B cell (primary cell): ENCODE measurements around the gene NSDHL.

ENCODE experiments used
- EZH2 ChIP-seq: IDR thresholded peaks from 2 replicates; pipeline ENCODE4 v1.6.1; 2012; ENCODE audit warnings: borderline replicate concordance, low read depth, mild to moderate bottlenecking, moderate library complexity, low read length; ENCODE audit not compliant: insufficient read depth, poor library complexity, severe bottlenecking
- TF ChIP-seq, protein P1 (sequence below): fragments of 200-600 bp; IDR thresholded peaks from one replicate; pipeline ENCODE4 v1.8.0; 2022; ENCODE audit warnings: antibody characterized with exemption, mild to moderate bottlenecking

GRCh38 chrX:152917656-152918579 lies 87.1 kb downstream of the NSDHL start:
- TF ChIP-seq EZH2: no peak
- TF ChIP-seq, protein P1, sequence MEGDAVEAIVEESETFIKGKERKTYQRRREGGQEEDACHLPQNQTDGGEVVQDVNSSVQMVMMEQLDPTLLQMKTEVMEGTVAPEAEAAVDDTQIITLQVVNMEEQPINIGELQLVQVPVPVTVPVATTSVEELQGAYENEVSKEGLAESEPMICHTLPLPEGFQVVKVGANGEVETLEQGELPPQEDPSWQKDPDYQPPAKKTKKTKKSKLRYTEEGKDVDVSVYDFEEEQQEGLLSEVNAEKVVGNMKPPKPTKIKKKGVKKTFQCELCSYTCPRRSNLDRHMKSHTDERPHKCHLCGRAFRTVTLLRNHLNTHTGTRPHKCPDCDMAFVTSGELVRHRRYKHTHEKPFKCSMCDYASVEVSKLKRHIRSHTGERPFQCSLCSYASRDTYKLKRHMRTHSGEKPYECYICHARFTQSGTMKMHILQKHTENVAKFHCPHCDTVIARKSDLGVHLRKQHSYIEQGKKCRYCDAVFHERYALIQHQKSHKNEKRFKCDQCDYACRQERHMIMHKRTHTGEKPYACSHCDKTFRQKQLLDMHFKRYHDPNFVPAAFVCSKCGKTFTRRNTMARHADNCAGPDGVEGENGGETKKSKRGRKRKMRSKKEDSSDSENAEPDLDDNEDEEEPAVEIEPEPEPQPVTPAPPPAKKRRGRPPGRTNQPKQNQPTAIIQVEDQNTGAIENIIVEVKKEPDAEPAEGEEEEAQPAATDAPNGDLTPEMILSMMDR: no peak
